C1 segment of cervical spinal cord (tissue), 14 donors: ENCODE data around the gene ACAP1.
"Not testable (repeated sequence)": the region's sequence is repeated elsewhere in the genome, so short reads cannot be mapped to it uniquely, and the experiment has no call there.

Experiments used
- DNase-seq, 14 donors: peaks; one replicate each; lab custom pipeline; 2025; lab: John Stamatoyannopoulos, UW

The ACAP1 gene

GRCh38 chr17:7329374-7329996 lies 6.8 kb upstream of the ACAP1 start:
- peak; percentile 89 to 99 (median 96) for DNase-seq

GRCh38 chr17:7329997-7330637 lies 6.2 kb upstream of the ACAP1 start:
- DNase-seq, result peak in 13 of 14 donors; percentile 40 to 90 (median 84)

- DNase-seq, result no peak
These were observed 5.7 kb upstream of the ACAP1 start for GRCh38 chr17:7330638-7331015.

GRCh38 chr17:7332111-7332510 lies 4.2 kb upstream of the ACAP1 start:
- DNase-seq, result no peak

- DNase-seq, result not testable (repeated sequence)
These were observed 3.7 kb upstream of the ACAP1 start for GRCh38 chr17:7332600-7333069.

- no peak for DNase-seq
These were observed 1.3 kb upstream of the ACAP1 start for GRCh38 chr17:7334938-7335538.

GRCh38 chr17:7335765-7336164 lies 564 bp upstream of the ACAP1 start:
- DNase-seq, result not testable (repeated sequence)

- DNase-seq, result not testable (repeated sequence)
These were observed 1.3 kb downstream of the ACAP1 start for GRCh38 chr17:7337600-7337999.

GRCh38 chr17:7340179-7340578 lies 3.9 kb downstream of the ACAP1 start:
- DNase-seq, result no peak

GRCh38 chr17:7341842-7342241 lies 5.5 kb downstream of the ACAP1 start:
- DNase-seq, result no peak

- no peak for DNase-seq
These were observed 6.9 kb downstream of the ACAP1 start for GRCh38 chr17:7343250-7343649.

- no peak for DNase-seq
These were observed 10.7 kb downstream of the ACAP1 start for GRCh38 chr17:7346761-7347614.

GRCh38 chr17:7347630-7348477 lies 11.5 kb downstream of the ACAP1 start:
- DNase-seq, result no peak

GRCh38 chr17:7348478-7349242 lies 12.3 kb downstream of the ACAP1 start:
- peak in 2 of 14 donors; percentile 27 to 32 for DNase-seq

- DNase-seq, result peak; percentile 28 to 92 (median 80)
These were observed 15.6 kb downstream of the ACAP1 start, which contains the start of gene KCTD11 for GRCh38 chr17:7351665-7352502. Gene KCTD11, plus strand, starts transcription at chr17:7352162.

GRCh38 chr17:7352503-7352889 lies 16.2 kb downstream of the ACAP1 start:
- no peak for DNase-seq

- no peak for DNase-seq
These were observed 16.7 kb downstream of the ACAP1 start for GRCh38 chr17:7352910-7353635.

- DNase-seq, result peak in 1 of 14 donors; percentile 65
These were observed 18.0 kb downstream of the ACAP1 start for GRCh38 chr17:7354262-7354843.
